Peyer's patch (tissue), 4 donors: ENCODE data around the gene MTMR2. TPM values are rescaled to one million over a fixed set of nuclear protein-coding genes. Genes with fewer than 3 reads are reported as not detected.

Experiments
- DNase-seq, 3 donors: peaks; one replicate each; pipeline ENCODE4 v3.0.0-alpha.2; 2017 to 2019
- H3K27ac ChIP-seq, 4 donors: fragments of 200-600 bp; sonication (generic); one replicate each; pipeline ENCODE4 v1.5.1; 2016 to 2019
- H3K27me3 ChIP-seq, 2 donors: fragments of 200-600 bp; sonication (generic); one replicate each; pipeline ENCODE4 v1.5.1; 2019
- H3K36me3 ChIP-seq, 3 donors: fragments of 200-600 bp; sonication (generic); one replicate each; pipeline ENCODE4 v1.5.1; 2016 to 2019
- H3K4me1 ChIP-seq, 4 donors: fragments of 200-600 bp; sonication (generic); one replicate each; pipeline ENCODE4 v1.5.1; 2016 to 2019
- H3K4me3 ChIP-seq, 4 donors: fragments of 200-600 bp; sonication (generic); 1 replicate in 3 of 4; 2 replicates in 1 of 4; pipeline ENCODE4 v1.5.1; 2016 to 2019; ENCODE audit warnings: mild to moderate bottlenecking in 1 of 4
- H3K9me3 ChIP-seq, 4 donors: fragments of 200-600 bp; sonication (generic); one replicate each; pipeline ENCODE4 v1.5.1; 2016 to 2019; ENCODE audit warnings: mild to moderate bottlenecking in 1 of 4
- CTCF ChIP-seq, 6 experiments: fragments of 450-650 bp in 4 of 6; fragments of 200-600 bp in 2 of 6; sonication (generic) in 1 of 6; IDR thresholded peaks; one replicate each; pipeline ENCODE4 v1.5.1; 2017 to 2019; ENCODE audit warnings: antibody characterized with exemption in 6 of 6, mild to moderate bottlenecking in 3 of 6, moderate library complexity in 1 of 6
- POLR2A ChIP-seq, 2 donors: fragments of 450-650 bp; IDR thresholded peaks; one replicate each; pipeline ENCODE4 v1.5.1; 2017; ENCODE audit warnings: antibody characterized with exemption in 2 of 2, mild to moderate bottlenecking in 2 of 2, moderate library complexity in 2 of 2
- total RNA-seq, 4 donors: library from RNA; depleted of rRNA; stranded (reverse); fragments of >200 nt; gene quantifications; one replicate each; pipeline ENCODE4 v1.1.0, GENCODE V29; 2016

The MTMR2 gene
- total RNA-seq: 10 to 100 TPM in 3 of 4 donors, 1 to 10 TPM in 1; 7.9 to 17.3 (median 11.1) TPM

GRCh38 chr11:95923728-95924413, at the start of gene MTMR2:
Gene MTMR2, minus strand, starts transcription at chr11:95924107. Its CDS starts 153 bp downstream, at chr11:95923954.
- Histone ChIP-seq H3K4me1 (peaks cover 0 to 7% (median 2%) of the 10 kb centered on the region in 4 donors), H3K27ac (peak within 1 kb of the TSS; percentile 84 to 96 (median 90)), H3K4me3 (peak within 1 kb of the TSS; percentile 62 to 89 (median 80)), H3K27me3 (no peaks in the 10 kb centered on the region), H3K9me3 (no peaks in the 10 kb centered on the region), H3K36me3 (no peaks in the 10 kb centered on the region)
- peak; percentile 69 to 87 (median 84) for DNase-seq
- TF ChIP-seq CTCF (IDR thresholded peaks at IDR 0.05) (no peak), POLR2A (IDR thresholded peaks at IDR 0.05) (peak; percentile 37 to 46)

GRCh38 chr11:95972060-95972459, 48.2 kb upstream of the MTMR2 start:
- H3K36me3 ChIP-seq: no peaks in the 10 kb centered on the region
- no peaks in the 10 kb centered on the region for H3K4me1 ChIP-seq
- H3K9me3 ChIP-seq: no peaks in the 10 kb centered on the region
- TF ChIP-seq CTCF (IDR thresholded peaks at IDR 0.05): no peak
- TF ChIP-seq POLR2A (IDR thresholded peaks at IDR 0.05): no peak
- no peak overlapping the region for H3K27ac ChIP-seq
- DNase-seq: no peak
- H3K4me3 ChIP-seq: no peak overlapping the region
- H3K27me3 ChIP-seq: no peaks in the 10 kb centered on the region

GRCh38 chr11:95968585-95968984, 44.7 kb upstream of the MTMR2 start:
- H3K4me3 ChIP-seq: no peak overlapping the region
- H3K36me3 ChIP-seq: no peaks in the 10 kb centered on the region
- H3K9me3 ChIP-seq: no peaks in the 10 kb centered on the region
- DNase-seq: no peak
- no peaks in the 10 kb centered on the region for H3K27me3 ChIP-seq
- H3K27ac ChIP-seq: no peak overlapping the region
- peak in 2 of 6 experiments; percentile 20 to 34 for TF ChIP-seq CTCF (IDR thresholded peaks at IDR 0.05)
- TF ChIP-seq POLR2A (IDR thresholded peaks at IDR 0.05): no peak
- H3K4me1 ChIP-seq: no peaks in the 10 kb centered on the region

GRCh38 chr11:95964281-95964680, 40.4 kb upstream of the MTMR2 start:
- Histone ChIP-seq H3K27ac (no peak overlapping the region), H3K4me1 (no peaks in the 10 kb centered on the region), H3K27me3 (no peaks in the 10 kb centered on the region), H3K4me3 (no peak overlapping the region), H3K36me3 (no peaks in the 10 kb centered on the region), H3K9me3 (no peaks in the 10 kb centered on the region)
- TF ChIP-seq CTCF (IDR thresholded peaks at IDR 0.05) (no peak), POLR2A (IDR thresholded peaks at IDR 0.05) (no peak)
- DNase-seq: no peak

GRCh38 chr11:95961758-95962157, 37.9 kb upstream of the MTMR2 start:
- Histone ChIP-seq H3K4me3 (no peak overlapping the region), H3K27me3 (no peaks in the 10 kb centered on the region), H3K36me3 (no peaks in the 10 kb centered on the region), H3K4me1 (no peaks in the 10 kb centered on the region), H3K27ac (no peak overlapping the region), H3K9me3 (no peaks in the 10 kb centered on the region)
- DNase-seq: no peak
- TF ChIP-seq CTCF (IDR thresholded peaks at IDR 0.05) (no peak), POLR2A (IDR thresholded peaks at IDR 0.05) (no peak)
